Caco-2 (cell line): ENCODE results near the gene DMBT1. TPM values are rescaled to one million over a fixed set of nuclear protein-coding genes. Genes with fewer than 3 reads are reported as not detected.

ENCODE experiments used
- BruUV-seq: library from RNA; stranded (reverse); fragments of 400-500 nt; replicated peaks from 2 replicates; lab custom pipeline; 2021; lab: Mats Ljungman, UMichigan
- CTCF ChIA-PET: fragments of 300-600 bp; sonication (Branson Sonifier 250); formaldehyde crosslinking; loops from one replicate; lab custom pipeline; 2022; ENCODE audit warnings: antibody characterized with exemption; lab: Charles Lee
- POLR2A ChIA-PET: fragments of 300-600 bp; sonication (Branson Sonifier 250); formaldehyde crosslinking; loops from one replicate; lab custom pipeline; 2022; ENCODE audit warnings: antibody characterized with exemption; lab: Charles Lee
- DNase-seq, 2 experiments: peaks; one replicate each; pipeline versions ENCODE4 v3.0.0 to v3.0.0-alpha.2; 2020 to 2022
- H3K27me3 ChIP-seq: replicated peaks from 2 replicates; pipeline ENCODE4 v1.6.0; 2011; ENCODE audit warnings: low read length; ENCODE audit not compliant: control insufficient read depth, insufficient read depth
- H3K36me3 ChIP-seq: 2 replicates; pipeline ENCODE4 v1.5.1; 2011; ENCODE audit warnings: low read length; ENCODE audit not compliant: control insufficient read depth, insufficient read depth
- H3K4me1 ChIP-seq: fragments of 250-450 bp; sonication (Bioruptor Pico); 2 replicates; pipeline ENCODE4 v1.5.1; 2020; ENCODE audit warnings: mild to moderate bottlenecking
- H3K4me3 ChIP-seq: 2 replicates; pipeline ENCODE4 v1.5.1; 2011; ENCODE audit warnings: low read depth, mild to moderate bottlenecking, control low read depth, low read length
- H3K9me3 ChIP-seq: fragments of 250-450 bp; sonication (Bioruptor Pico); 2 replicates; pipeline ENCODE4 v1.5.1; 2020; ENCODE audit warnings: mild to moderate bottlenecking, moderate library complexity
- H3K27ac Mint-ChIP-seq: one replicate; pipeline ENCODE4 v1.8.0; 2022; ENCODE audit warnings: mixed read lengths; ENCODE audit not compliant: unreplicated experiment
- H3K27me3 Mint-ChIP-seq: one replicate; pipeline ENCODE4 v1.8.0; 2022; ENCODE audit warnings: mixed read lengths; ENCODE audit not compliant: insufficient read depth, unreplicated experiment
- H3K36me3 Mint-ChIP-seq: one replicate; pipeline ENCODE4 v1.8.0; 2022; ENCODE audit warnings: mild to moderate bottlenecking, mixed read lengths; ENCODE audit not compliant: insufficient read depth, unreplicated experiment
- H3K4me1 Mint-ChIP-seq: one replicate; pipeline ENCODE4 v1.8.0; 2022; ENCODE audit warnings: low read depth, mixed read lengths; ENCODE audit not compliant: unreplicated experiment
- H3K4me3 Mint-ChIP-seq: one replicate; pipeline ENCODE4 v1.8.0; 2022; ENCODE audit warnings: mild to moderate bottlenecking, moderate library complexity, mixed read lengths; ENCODE audit not compliant: unreplicated experiment
- H3K9me3 Mint-ChIP-seq: one replicate; pipeline ENCODE4 v1.8.0; 2022; ENCODE audit warnings: mixed read lengths; ENCODE audit not compliant: unreplicated experiment
- intact Hi-C: fragments of 100-400 bp; cut with micrococcal nuclease; formaldehyde crosslinking; loops from one replicate; pipeline ENCODE4 v1.10.0; 2022; ENCODE audit not compliant: unreplicated experiment
- total RNA-seq: library from RNA; stranded (reverse); gene quantifications from 2 replicates; pipeline ENCODE4 v1.2.3, GENCODE V29; 2022
- TF ChIP-seq, protein P1 (sequence below), 2 experiments: fragments of 200-600 bp in 1 of 2; IDR thresholded peaks; 1 replicate in 1 of 2; 2 replicates in 1 of 2; pipeline versions ENCODE4 v1.5.1 to v1.8.0; 2011 to 2022; ENCODE audit warnings: antibody characterized with exemption in 1 of 2, control low read depth in 1 of 2, inconsistent platforms in 1 of 2, low read depth in 1 of 2, low read length in 1 of 2, mild to moderate bottlenecking in 1 of 2, moderate library complexity in 1 of 2; ENCODE audit not compliant: insufficient read depth in 1 of 2, severe bottlenecking in 1 of 2, unreplicated experiment in 1 of 2

DMBT1 gene
- total RNA-seq, 1 experiment from 2014 or later: not detected

DNA sequence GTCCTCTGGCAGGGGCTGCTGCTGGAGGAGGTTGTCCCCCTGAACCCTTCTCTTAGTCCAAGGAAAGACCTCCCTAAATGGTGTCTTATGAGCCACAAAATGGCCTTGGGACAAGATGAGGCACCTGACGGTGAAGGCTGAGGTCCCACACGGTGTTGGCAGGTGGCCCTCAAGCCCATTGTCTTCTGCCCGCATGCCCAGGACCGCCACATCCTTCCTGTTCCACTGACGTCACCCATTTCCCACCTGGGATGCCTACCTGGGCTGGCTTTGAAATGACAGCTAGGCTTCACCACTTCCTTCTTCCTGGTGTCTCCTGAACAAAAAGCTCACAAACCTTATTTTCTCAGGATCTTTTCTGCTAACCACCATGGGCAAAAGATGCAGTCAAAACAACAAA lies 2.1 kb upstream of the DMBT1 start:
- H3K27me3 Mint-ChIP-seq: no peaks in the 10 kb centered on the region

DNA sequence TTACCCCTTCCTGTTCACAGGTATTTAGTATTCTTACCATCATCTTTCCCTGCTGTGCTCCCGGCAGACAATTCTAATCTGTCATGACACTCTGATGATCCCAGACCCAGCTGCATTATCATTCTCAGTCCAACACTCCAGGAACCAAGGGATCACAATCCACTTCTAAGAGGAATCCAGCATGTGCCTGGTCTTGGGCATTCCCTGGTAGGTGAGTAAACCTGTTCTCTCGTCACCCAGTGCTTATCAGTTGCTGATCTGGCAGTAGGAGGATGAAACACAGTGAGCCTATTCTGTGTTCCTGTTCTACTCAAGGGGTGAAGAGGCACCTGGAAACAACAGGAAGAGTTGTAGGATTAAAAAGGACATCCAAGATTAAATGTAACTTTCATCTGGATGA lies 1.3 kb upstream of the DMBT1 start:
- Histone ChIP-seq H3K4me1 (peaks cover 20% of the 10 kb centered on the region), H3K36me3 (no peaks in the 10 kb centered on the region), H3K4me3 (no peak overlapping the region), H3K9me3 (no peaks in the 10 kb centered on the region), H3K27me3 (peaks cover 2% of the 10 kb centered on the region)
- no peak for DNase-seq
- ChIA-PET POLR2A (no interaction called here), CTCF (no interaction called here)
- Mint-ChIP-seq H3K36me3 (no peaks in the 10 kb centered on the region), H3K27me3 (no peaks in the 10 kb centered on the region), H3K4me1 (peaks cover 23% of the 10 kb centered on the region), H3K9me3 (no peaks in the 10 kb centered on the region), H3K27ac (peak overlapping the region; percentile 29), H3K4me3 (no peak overlapping the region)
- intact Hi-C loops: no loop called here
- TF ChIP-seq, protein P1, sequence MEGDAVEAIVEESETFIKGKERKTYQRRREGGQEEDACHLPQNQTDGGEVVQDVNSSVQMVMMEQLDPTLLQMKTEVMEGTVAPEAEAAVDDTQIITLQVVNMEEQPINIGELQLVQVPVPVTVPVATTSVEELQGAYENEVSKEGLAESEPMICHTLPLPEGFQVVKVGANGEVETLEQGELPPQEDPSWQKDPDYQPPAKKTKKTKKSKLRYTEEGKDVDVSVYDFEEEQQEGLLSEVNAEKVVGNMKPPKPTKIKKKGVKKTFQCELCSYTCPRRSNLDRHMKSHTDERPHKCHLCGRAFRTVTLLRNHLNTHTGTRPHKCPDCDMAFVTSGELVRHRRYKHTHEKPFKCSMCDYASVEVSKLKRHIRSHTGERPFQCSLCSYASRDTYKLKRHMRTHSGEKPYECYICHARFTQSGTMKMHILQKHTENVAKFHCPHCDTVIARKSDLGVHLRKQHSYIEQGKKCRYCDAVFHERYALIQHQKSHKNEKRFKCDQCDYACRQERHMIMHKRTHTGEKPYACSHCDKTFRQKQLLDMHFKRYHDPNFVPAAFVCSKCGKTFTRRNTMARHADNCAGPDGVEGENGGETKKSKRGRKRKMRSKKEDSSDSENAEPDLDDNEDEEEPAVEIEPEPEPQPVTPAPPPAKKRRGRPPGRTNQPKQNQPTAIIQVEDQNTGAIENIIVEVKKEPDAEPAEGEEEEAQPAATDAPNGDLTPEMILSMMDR (IDR thresholded peaks at IDR 0.05; ENCODE audit: insufficient read depth in 1 of 2, low read depth in 1 of 2, low read length in 1 of 2, severe bottlenecking in 1 of 2, unreplicated experiment in 1 of 2): no peak
- BruUV-seq: no TSS peak

More for the DNA sequence above, 2.1 kb upstream of the DMBT1 start:
- intact Hi-C loops: no loop called here
- ChIA-PET POLR2A (no interaction called here), CTCF (no interaction called here)
- BruUV-seq: no TSS peak
- DNase-seq: no peak
- TF ChIP-seq, protein P1 (IDR thresholded peaks at IDR 0.05; ENCODE audit: insufficient read depth in 1 of 2, low read depth in 1 of 2, low read length in 1 of 2, severe bottlenecking in 1 of 2, unreplicated experiment in 1 of 2): no peak
- Histone ChIP-seq H3K4me3 (no peak overlapping the region), H3K9me3 (no peaks in the 10 kb centered on the region), H3K27me3 (peaks cover 2% of the 10 kb centered on the region), H3K36me3 (no peaks in the 10 kb centered on the region), H3K4me1 (peaks cover 20% of the 10 kb centered on the region)
- H3K9me3 Mint-ChIP-seq: no peaks in the 10 kb centered on the region
- H3K4me3 Mint-ChIP-seq: no peak overlapping the region
- no peaks in the 10 kb centered on the region for H3K36me3 Mint-ChIP-seq
- no peak overlapping the region for H3K27ac Mint-ChIP-seq
- H3K4me1 Mint-ChIP-seq: peaks cover 23% of the 10 kb centered on the region

DNA sequence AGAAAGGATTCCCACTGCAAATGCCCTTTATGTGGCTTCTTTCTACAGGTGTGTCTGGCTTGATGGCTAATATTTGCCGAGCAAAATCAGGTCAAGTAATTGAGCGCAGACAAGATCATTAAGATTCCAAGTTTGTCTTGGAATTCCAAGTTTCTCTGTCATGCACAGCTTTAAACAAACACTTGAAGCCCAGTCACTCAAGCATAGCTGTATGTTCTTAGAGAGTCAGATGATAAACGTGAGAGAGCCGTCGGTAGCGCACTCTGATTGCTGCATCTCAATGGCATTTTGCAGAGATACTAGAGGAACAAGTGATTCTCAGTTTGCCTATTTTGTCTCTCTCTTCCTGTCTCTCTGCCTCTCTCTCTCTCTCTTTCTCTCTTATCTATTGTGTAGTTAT lies 658 bp downstream of the DMBT1 start:
- Histone ChIP-seq H3K36me3 (no peaks in the 10 kb centered on the region), H3K9me3 (no peaks in the 10 kb centered on the region), H3K27me3 (peaks cover 2% of the 10 kb centered on the region), H3K4me1 (peaks cover 20% of the 10 kb centered on the region), H3K4me3 (no peak overlapping the region)
- intact Hi-C loops: loop anchor here (10.0 kb wide), 1 partner anchor 96 kb away; the partner anchor contains the start of gene HTRA1
- Mint-ChIP-seq H3K36me3 (no peaks in the 10 kb centered on the region), H3K9me3 (no peaks in the 10 kb centered on the region), H3K27me3 (no peaks in the 10 kb centered on the region), H3K4me1 (peaks cover 23% of the 10 kb centered on the region), H3K4me3 (peak overlapping the region; percentile 1), H3K27ac (no peak overlapping the region)
- peak in 1 of 2 experiments; percentile 51 for DNase-seq
- BruUV-seq: no TSS peak
- TF ChIP-seq, protein P1 (IDR thresholded peaks at IDR 0.05; ENCODE audit: insufficient read depth in 1 of 2, low read depth in 1 of 2, low read length in 1 of 2, severe bottlenecking in 1 of 2, unreplicated experiment in 1 of 2): no peak
- ChIA-PET POLR2A (no interaction called here), CTCF (interaction anchor here (0.8 kb wide), 1 partner anchor 262 kb away, joined by 3 read pairs; no protein-coding TSS in a partner anchor)
